H1 (cell line): ENCODE data around the gene LDLRAD1. TPM values are rescaled to one million over a fixed set of nuclear protein-coding genes. Genes with fewer than 3 reads are reported as not detected.

Experiments used
- CTCF ChIA-PET: fragments of 300-600 bp; sonication (Branson Sonifier 250); formaldehyde crosslinking; loops from one replicate; lab custom pipeline; 2021; ENCODE audit not compliant: partially characterized antibody; lab: Charles Lee
- POLR2A ChIA-PET: fragments of 300-600 bp; sonication (Branson Sonifier 250); formaldehyde crosslinking; loops from one replicate; lab custom pipeline; 2021; ENCODE audit warnings: inconsistent platforms; ENCODE audit not compliant: partially characterized antibody; lab: Charles Lee
- DNase-seq, 2 experiments: peaks; one replicate each; pipeline versions ENCODE4 v3.0.0 to v3.0.0-alpha.2; 2010 to 2022; ENCODE audit warnings: low spot score in 2 of 2, low read depth in 1 of 2, mixed read lengths in 1 of 2
- FAIRE-seq: peaks from 2 replicates; lab custom pipeline; 2011; peaks lifted over from hg19 to GRCh38; lab: Jason Lieb, UNC
- H2AFZ ChIP-seq: 2 replicates; pipeline ENCODE4 v1.8.1; 2012; ENCODE audit warnings: low read length, inconsistent platforms
- H2AK5ac ChIP-seq: 2 replicates; pipeline ENCODE4 v1.6.1; 2013; ENCODE audit warnings: low read depth, low read length
- H2BK120ac ChIP-seq: replicated peaks from 2 replicates; pipeline ENCODE3; 2013; ENCODE audit warnings: low read depth, low read length, inconsistent platforms
- H2BK12ac ChIP-seq: 2 replicates; pipeline ENCODE4 v1.6.1; 2013; ENCODE audit warnings: low read depth, low read length
- H2BK15ac ChIP-seq: 2 replicates; pipeline ENCODE4 v1.6.1; 2013; ENCODE audit warnings: low read length
- H2BK20ac ChIP-seq: 2 replicates; pipeline ENCODE4 v1.6.1; 2013; ENCODE audit warnings: low read length
- H2BK5ac ChIP-seq: 2 replicates; pipeline ENCODE4 v1.6.1; 2013; ENCODE audit warnings: low read depth, low read length
- H3K14ac ChIP-seq: 2 replicates; pipeline ENCODE4 v1.6.1; 2013; ENCODE audit warnings: inconsistent platforms; ENCODE audit not compliant: insufficient read length
- H3K18ac ChIP-seq: 2 replicates; pipeline ENCODE4 v1.6.1; 2013; ENCODE audit warnings: low read length; ENCODE audit errors: extremely low read depth
- H3K23ac ChIP-seq: 2 replicates; pipeline ENCODE4 v1.6.1; 2013; ENCODE audit warnings: inconsistent platforms; ENCODE audit not compliant: insufficient read length
- H3K23me2 ChIP-seq: 2 replicates; pipeline ENCODE4 v1.6.1; 2013; ENCODE audit warnings: low read depth, low read length
- H3K27ac ChIP-seq: 2 replicates; pipeline ENCODE4 v1.6.1; 2011; ENCODE audit warnings: low read depth, low read length, inconsistent platforms
- H3K27me3 ChIP-seq, 4 experiments: replicated peaks in 1 of 4; 1 replicate in 1 of 4; 2 replicates in 3 of 4; pipeline versions ENCODE4 v1.6.1 to v1.8.1; 2011 to 2013; ENCODE audit warnings: low read length in 3 of 4, mild to moderate bottlenecking in 3 of 4, inconsistent platforms in 2 of 4, mixed read lengths in 2 of 4, moderate library complexity in 1 of 4; ENCODE audit not compliant: control insufficient read depth in 3 of 4, insufficient read depth in 3 of 4; ENCODE audit errors: extremely low read depth in 1 of 4
- H3K36me3 ChIP-seq, 4 experiments: 2 replicates each; pipeline versions ENCODE4 v1.6.1 to v1.8.1; 2011 to 2013; ENCODE audit warnings: mild to moderate bottlenecking in 4 of 4, low read length in 3 of 4, moderate library complexity in 2 of 4, control low read depth in 1 of 4, inconsistent platforms in 1 of 4; ENCODE audit not compliant: insufficient read depth in 4 of 4, control insufficient read depth in 2 of 4
- H3K4ac ChIP-seq: replicated peaks from 2 replicates; pipeline ENCODE3; 2013; ENCODE audit warnings: low read length, low read depth, mixed read lengths, inconsistent platforms; ENCODE audit not compliant: insufficient read length
- H3K4me1 ChIP-seq, 4 experiments: replicated peaks in 1 of 4; 1 replicate in 1 of 4; 2 replicates in 3 of 4; pipeline versions ENCODE4 v1.6.1 to v1.8.1; 2011 to 2013; ENCODE audit warnings: low read length in 3 of 4, inconsistent platforms in 2 of 4, mixed read lengths in 1 of 4; ENCODE audit not compliant: insufficient read depth in 4 of 4, control insufficient read depth in 3 of 4
- H3K4me2 ChIP-seq, 2 experiments: 2 replicates each; pipeline versions ENCODE4 v1.6.1 to v1.8.1; 2011 to 2013; ENCODE audit warnings: low read depth in 2 of 2, low read length in 2 of 2, control low read depth in 1 of 2, inconsistent platforms in 1 of 2, mild to moderate bottlenecking in 1 of 2; ENCODE audit not compliant: insufficient read depth in 1 of 2
- H3K4me3 ChIP-seq, 4 experiments: fragments of 200-600, 300-600 bp in 1 of 4; sonication (generic), shearing (Covaris generic), sonication (Bioruptor Twin) in 1 of 4; 2 replicates each; pipeline versions ENCODE4 v1.5.1 to v1.8.1; 2011 to 2016; ENCODE audit warnings: low read length in 4 of 4, low read depth in 3 of 4, control low read depth in 2 of 4, inconsistent platforms in 2 of 4, mild to moderate bottlenecking in 2 of 4, mixed read lengths in 1 of 4, moderate library complexity in 1 of 4; ENCODE audit not compliant: insufficient read depth in 2 of 4; ENCODE audit errors: extremely low read depth in 1 of 4
- H3K56ac ChIP-seq: replicated peaks from 2 replicates; pipeline ENCODE3; 2013; ENCODE audit warnings: low read depth, mild to moderate bottlenecking, mixed read lengths, low read length, inconsistent platforms; ENCODE audit not compliant: insufficient read length
- H3K79me1 ChIP-seq: 2 replicates; pipeline ENCODE4 v1.6.1; 2013; ENCODE audit warnings: low read depth, low read length, control low read depth
- H3K79me2 ChIP-seq, 2 experiments: 2 replicates each; pipeline versions ENCODE4 v1.6.1 to v1.8.1; 2012 to 2013; ENCODE audit warnings: low read length in 2 of 2, mild to moderate bottlenecking in 2 of 2, inconsistent platforms in 1 of 2; ENCODE audit not compliant: insufficient read depth in 2 of 2, control insufficient read depth in 1 of 2
- H3K9ac ChIP-seq, 4 experiments: replicated peaks in 1 of 4; 1 replicate in 1 of 4; 2 replicates in 3 of 4; pipeline versions ENCODE4 v1.6.1 to v1.8.1; 2011 to 2013; ENCODE audit warnings: low read depth in 3 of 4, low read length in 3 of 4, control low read depth in 2 of 4, mild to moderate bottlenecking in 2 of 4, moderate library complexity in 2 of 4, inconsistent platforms in 1 of 4; ENCODE audit errors: extremely low read depth in 1 of 4
- H3K9me3 ChIP-seq, 2 experiments: 2 replicates each; pipeline versions ENCODE4 v1.6.1 to v1.8.1; 2012 to 2013; ENCODE audit warnings: mild to moderate bottlenecking in 2 of 2, moderate library complexity in 2 of 2, control low read depth in 1 of 2, inconsistent platforms in 1 of 2, low read depth in 1 of 2, low read length in 1 of 2, mixed read lengths in 1 of 2; ENCODE audit not compliant: insufficient read depth in 2 of 2
- H4K20me1 ChIP-seq, 2 experiments: replicated peaks in 1 of 2; 2 replicates each; pipeline versions ENCODE3 to v1.8.1; 2011 to 2013; ENCODE audit warnings: inconsistent platforms in 2 of 2, low read length in 2 of 2, mild to moderate bottlenecking in 1 of 2; ENCODE audit not compliant: insufficient read depth in 2 of 2, control insufficient read depth in 1 of 2
- H4K5ac ChIP-seq: 2 replicates; pipeline ENCODE4 v1.6.1; 2013; ENCODE audit warnings: low read length, low read depth, mixed read lengths, inconsistent platforms; ENCODE audit not compliant: insufficient read length
- H4K8ac ChIP-seq: 2 replicates; pipeline ENCODE4 v1.8.0; 2013; ENCODE audit warnings: mild to moderate bottlenecking, moderate library complexity, low read length, inconsistent platforms; ENCODE audit not compliant: insufficient read depth; ENCODE audit errors: extremely low read depth
- H4K91ac ChIP-seq: replicated peaks from 2 replicates; pipeline ENCODE3; 2013; ENCODE audit warnings: low read length, mixed read lengths, inconsistent platforms; ENCODE audit not compliant: insufficient read length
- ASH2L ChIP-seq: fragments of 200-600, 300-600 bp; sonication (generic); IDR thresholded peaks from one replicate; pipeline ENCODE4 v1.7.1; 2017; ENCODE audit warnings: low read length
- ATF2 ChIP-seq: IDR thresholded peaks from 2 replicates; pipeline ENCODE4 v1.6.1; 2012; ENCODE audit warnings: low read length, inconsistent platforms
- CEBPB ChIP-seq: IDR thresholded peaks from 2 replicates; pipeline ENCODE4 v1.6.1; 2012; ENCODE audit warnings: low read depth, low read length
- NANOG ChIP-seq: IDR thresholded peaks from 2 replicates; pipeline ENCODE4 v1.6.1; 2011; ENCODE audit warnings: low read length, low read depth, mild to moderate bottlenecking, inconsistent platforms; ENCODE audit not compliant: insufficient read depth, poor library complexity, severe bottlenecking
- RFX5 ChIP-seq: IDR thresholded peaks from 2 replicates; pipeline ENCODE4 v1.6.1; 2011; ENCODE audit warnings: low read depth, low read length, improper control_type of control experiment, borderline replicate concordance
- SIN3A ChIP-seq, 2 experiments: IDR thresholded peaks in 1 of 2; conservative IDR thresholded peaks in 1 of 2; 2 replicates each; pipeline ENCODE4 v1.6.1; 2011 to 2012; ENCODE audit warnings: low read length in 2 of 2, improper control_type of control experiment in 1 of 2, low read depth in 1 of 2, mild to moderate bottlenecking in 1 of 2
- ZNF274 ChIP-seq: IDR thresholded peaks from 2 replicates; pipeline ENCODE4 v1.7.0; 2012; ENCODE audit warnings: low read length, borderline replicate concordance; ENCODE audit errors: extremely low read depth
- WGBS, 2 experiments: shearing (Covaris generic) in 1 of 2; methylation state at CpG; one replicate each; pipeline versions ENCODE4 v1.1.6 to v1.1.7; 2013 to 2015; ENCODE audit warnings: low lambda C conversion rate in 2 of 2, mixed read lengths in 2 of 2, inconsistent platforms in 1 of 2, low coverage in 1 of 2, missing lambda C conversion rate in 1 of 2; ENCODE audit not compliant: insufficient replicate concordance in 2 of 2, insufficient coverage in 1 of 2, insufficient read length in 1 of 2; ENCODE audit errors: extremely low coverage in 1 of 2, missing lambda C conversion rate in 1 of 2; 5-methylcytosine and 5-hydroxymethylcytosine counted together
- polyA plus RNA-seq, 7 experiments: library from polyadenylated mRNA; depleted of rRNA in 3 of 7; stranded (reverse) in 5 of 7; unstranded in 2 of 7; fragments of >200 nt in 5 of 7; fragments of 200-250 nt in 2 of 7; gene quantifications; 1 replicate in 5 of 7; 2 replicates in 1 of 7; 4 replicates in 1 of 7; pipeline versions ENCODE4 v1.2.1 to v1.2.3, GENCODE V29; 2011 to 2013; ENCODE audit warnings: missing spikeins in 2 of 7, mixed read lengths in 2 of 7
- total RNA-seq: library from RNA; stranded (reverse); fragmentation: NEBNext Ultra II Directional; extraction: Animal tissue kit (Norgen Biotek cat#: 25700); gene quantifications from 2 replicates; pipeline ENCODE4 v1.2.1, GENCODE V29; 2021
- TF ChIP-seq, protein P1 (sequence below), 3 experiments: IDR thresholded peaks; 1 replicate in 2 of 3; 2 replicates in 1 of 3; pipeline versions ENCODE4 v1.5.1 to v1.6.1; 2011; ENCODE audit warnings: low read length in 3 of 3, mild to moderate bottlenecking in 3 of 3, inconsistent platforms in 2 of 3, low read depth in 1 of 3, moderate library complexity in 1 of 3; ENCODE audit not compliant: insufficient read depth in 1 of 3; ENCODE audit errors: control extremely low read depth in 1 of 3

LDLRAD1 gene
- total and polyA plus RNA-seq, 2 of the 8 experiments (the other 6 are each of a cell fraction or from before 2014, with no cell fraction given) = not detected

DNA sequence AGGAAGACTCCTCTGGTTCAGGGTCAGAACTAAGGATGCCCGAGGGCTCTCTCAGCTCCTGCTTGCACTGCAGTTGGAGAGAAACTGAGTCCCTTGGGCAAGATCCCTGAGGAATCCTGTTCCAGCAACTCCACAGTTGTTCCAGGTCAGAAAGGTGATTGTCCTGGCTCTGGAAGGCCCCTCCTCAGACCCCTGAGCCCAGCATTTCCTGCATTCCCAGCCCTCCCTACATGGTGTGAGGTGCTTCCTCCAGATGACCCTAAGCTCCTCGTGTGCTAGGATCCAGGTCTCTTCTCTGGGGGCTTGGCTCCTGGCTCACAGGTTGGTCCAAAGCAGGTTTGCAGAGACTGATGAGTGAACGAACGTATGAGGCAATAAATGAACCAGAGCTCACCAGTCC, 11.5 kb downstream of the LDLRAD1 start:
- Histone ChIP-seq H3K9ac (no peak overlapping the region), H3K36me3 (no peaks in the 10 kb centered on the region), H2BK12ac (no peak overlapping the region), H3K4me3 (no peak overlapping the region), H4K8ac (no peak overlapping the region), H3K23ac (no peak overlapping the region), H2AFZ (no peak overlapping the region), H3K18ac (no peak overlapping the region), H3K4me2 (no peak overlapping the region), H3K79me1 (no peaks in the 10 kb centered on the region), H2AK5ac (no peak overlapping the region), H3K79me2 (no peaks in the 10 kb centered on the region), H3K4me1 (no peaks in the 10 kb centered on the region), H3K56ac (no peak overlapping the region), H4K91ac (no peak overlapping the region), H3K9me3 (peaks cover 3 to 17% of the 10 kb centered on the region in 2 experiments; a peak in 3 of 4 replicates), H3K27ac (no peak overlapping the region), H2BK5ac (no peak overlapping the region), H3K27me3 (no peaks in the 10 kb centered on the region), H2BK15ac (no peak overlapping the region), H3K4ac (no peak overlapping the region), H2BK20ac (no peak overlapping the region), H4K5ac (no peak overlapping the region), H2BK120ac (no peak overlapping the region), H4K20me1 (no peaks in the 10 kb centered on the region), H3K14ac (no peak overlapping the region), H3K23me2 (no peaks in the 10 kb centered on the region; the same call in 1 of the 2 replicates)
- ChIA-PET CTCF (interaction anchor here (0.8 to 4.1 kb wide), 4 partner anchors 15 to 172 kb away, joined by 3 to 18 read pairs (median 5); no protein-coding TSS in a partner anchor), POLR2A (interaction anchor here (1.3 kb wide), 1 partner anchor 12 kb away, joined by 4 read pairs; no protein-coding TSS in a partner anchor)
- WGBS, 2 experiments = 86% methylated on average over 4 of the region's 4 CpGs; no CpG with 5 or more reads in 1 of the 2 experiments
- FAIRE-seq (no peak), DNase-seq (no peak)
- TF ChIP-seq NANOG = no peak
- no peak for TF ChIP-seq ZNF274
- TF ChIP-seq SIN3A (conservative IDR thresholded peaks at IDR 0.05 in 1 of 2, IDR thresholded peaks at IDR 0.05 in 1 of 2; ENCODE audit: low read depth in 1 of 2, low read length in 2 of 2) = no peak
- TF ChIP-seq CEBPB = no peak
- no peak for TF ChIP-seq ATF2
- TF ChIP-seq RFX5 = no peak
- no peak for TF ChIP-seq ASH2L
- TF ChIP-seq, protein P1, sequence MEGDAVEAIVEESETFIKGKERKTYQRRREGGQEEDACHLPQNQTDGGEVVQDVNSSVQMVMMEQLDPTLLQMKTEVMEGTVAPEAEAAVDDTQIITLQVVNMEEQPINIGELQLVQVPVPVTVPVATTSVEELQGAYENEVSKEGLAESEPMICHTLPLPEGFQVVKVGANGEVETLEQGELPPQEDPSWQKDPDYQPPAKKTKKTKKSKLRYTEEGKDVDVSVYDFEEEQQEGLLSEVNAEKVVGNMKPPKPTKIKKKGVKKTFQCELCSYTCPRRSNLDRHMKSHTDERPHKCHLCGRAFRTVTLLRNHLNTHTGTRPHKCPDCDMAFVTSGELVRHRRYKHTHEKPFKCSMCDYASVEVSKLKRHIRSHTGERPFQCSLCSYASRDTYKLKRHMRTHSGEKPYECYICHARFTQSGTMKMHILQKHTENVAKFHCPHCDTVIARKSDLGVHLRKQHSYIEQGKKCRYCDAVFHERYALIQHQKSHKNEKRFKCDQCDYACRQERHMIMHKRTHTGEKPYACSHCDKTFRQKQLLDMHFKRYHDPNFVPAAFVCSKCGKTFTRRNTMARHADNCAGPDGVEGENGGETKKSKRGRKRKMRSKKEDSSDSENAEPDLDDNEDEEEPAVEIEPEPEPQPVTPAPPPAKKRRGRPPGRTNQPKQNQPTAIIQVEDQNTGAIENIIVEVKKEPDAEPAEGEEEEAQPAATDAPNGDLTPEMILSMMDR (IDR thresholded peaks at IDR 0.05; ENCODE audit: control extremely low read depth in 1 of 3, insufficient read depth in 1 of 3, low read depth in 1 of 3, low read length in 3 of 3) = no peak
